HL-60 (cell line): ENCODE data around the gene TENM3.

Experiments
- POLR2AphosphoS5 ChIP-seq: IDR thresholded peaks from 2 replicates; pipeline ENCODE4 v1.6.1; 2012; ENCODE audit warnings: low read depth
- TF ChIP-seq, protein P1 (sequence below): IDR thresholded peaks from 2 replicates; pipeline ENCODE4 v1.6.1; 2012; ENCODE audit warnings: low read depth; ENCODE audit not compliant: insufficient replicate concordance
- TF ChIP-seq, protein P2 (sequence below): IDR thresholded peaks from one replicate; pipeline ENCODE4 v1.5.1; 2011; ENCODE audit warnings: low read length, control low read depth, inconsistent platforms; ENCODE audit not compliant: insufficient read depth

DNA sequence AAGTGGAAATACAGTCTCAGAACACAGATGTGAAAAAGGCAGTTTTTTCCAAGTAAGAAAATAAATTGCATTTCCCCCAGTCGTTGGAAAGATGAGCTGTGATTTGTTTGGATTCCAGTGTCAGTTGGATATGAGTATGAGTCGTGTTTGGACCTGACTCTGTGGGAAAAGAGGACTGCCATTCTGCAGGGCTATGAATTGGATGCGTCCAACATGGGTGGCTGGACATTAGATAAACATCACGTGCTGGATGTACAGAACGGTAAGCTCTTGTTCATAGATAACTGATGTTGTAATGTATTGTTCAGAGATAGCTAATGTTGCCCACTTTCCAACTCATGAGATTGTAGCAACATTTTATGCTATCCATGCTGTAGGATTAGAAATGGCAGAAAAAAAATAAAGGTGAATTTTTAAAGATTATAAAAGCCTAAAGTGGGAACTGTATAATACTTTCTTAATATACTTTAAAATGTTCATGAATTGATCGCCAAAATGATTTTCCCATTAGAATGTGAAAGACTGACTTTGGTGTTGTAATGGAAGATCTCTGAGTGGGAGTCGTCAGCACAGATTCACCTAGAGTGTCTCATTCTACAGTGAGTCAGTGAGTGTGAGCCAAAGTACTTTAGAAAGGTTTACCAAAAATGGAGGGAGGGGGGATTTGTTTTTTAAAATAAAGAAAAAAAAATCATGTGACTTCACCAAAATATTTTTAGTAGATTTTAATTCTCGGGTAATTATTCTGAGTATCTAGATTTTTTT is 495.3 kb downstream of the TENM3 start:
- TF ChIP-seq, protein P1, sequence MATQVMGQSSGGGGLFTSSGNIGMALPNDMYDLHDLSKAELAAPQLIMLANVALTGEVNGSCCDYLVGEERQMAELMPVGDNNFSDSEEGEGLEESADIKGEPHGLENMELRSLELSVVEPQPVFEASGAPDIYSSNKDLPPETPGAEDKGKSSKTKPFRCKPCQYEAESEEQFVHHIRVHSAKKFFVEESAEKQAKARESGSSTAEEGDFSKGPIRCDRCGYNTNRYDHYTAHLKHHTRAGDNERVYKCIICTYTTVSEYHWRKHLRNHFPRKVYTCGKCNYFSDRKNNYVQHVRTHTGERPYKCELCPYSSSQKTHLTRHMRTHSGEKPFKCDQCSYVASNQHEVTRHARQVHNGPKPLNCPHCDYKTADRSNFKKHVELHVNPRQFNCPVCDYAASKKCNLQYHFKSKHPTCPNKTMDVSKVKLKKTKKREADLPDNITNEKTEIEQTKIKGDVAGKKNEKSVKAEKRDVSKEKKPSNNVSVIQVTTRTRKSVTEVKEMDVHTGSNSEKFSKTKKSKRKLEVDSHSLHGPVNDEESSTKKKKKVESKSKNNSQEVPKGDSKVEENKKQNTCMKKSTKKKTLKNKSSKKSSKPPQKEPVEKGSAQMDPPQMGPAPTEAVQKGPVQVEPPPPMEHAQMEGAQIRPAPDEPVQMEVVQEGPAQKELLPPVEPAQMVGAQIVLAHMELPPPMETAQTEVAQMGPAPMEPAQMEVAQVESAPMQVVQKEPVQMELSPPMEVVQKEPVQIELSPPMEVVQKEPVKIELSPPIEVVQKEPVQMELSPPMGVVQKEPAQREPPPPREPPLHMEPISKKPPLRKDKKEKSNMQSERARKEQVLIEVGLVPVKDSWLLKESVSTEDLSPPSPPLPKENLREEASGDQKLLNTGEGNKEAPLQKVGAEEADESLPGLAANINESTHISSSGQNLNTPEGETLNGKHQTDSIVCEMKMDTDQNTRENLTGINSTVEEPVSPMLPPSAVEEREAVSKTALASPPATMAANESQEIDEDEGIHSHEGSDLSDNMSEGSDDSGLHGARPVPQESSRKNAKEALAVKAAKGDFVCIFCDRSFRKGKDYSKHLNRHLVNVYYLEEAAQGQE, result no peak
- TF ChIP-seq, protein P2, sequence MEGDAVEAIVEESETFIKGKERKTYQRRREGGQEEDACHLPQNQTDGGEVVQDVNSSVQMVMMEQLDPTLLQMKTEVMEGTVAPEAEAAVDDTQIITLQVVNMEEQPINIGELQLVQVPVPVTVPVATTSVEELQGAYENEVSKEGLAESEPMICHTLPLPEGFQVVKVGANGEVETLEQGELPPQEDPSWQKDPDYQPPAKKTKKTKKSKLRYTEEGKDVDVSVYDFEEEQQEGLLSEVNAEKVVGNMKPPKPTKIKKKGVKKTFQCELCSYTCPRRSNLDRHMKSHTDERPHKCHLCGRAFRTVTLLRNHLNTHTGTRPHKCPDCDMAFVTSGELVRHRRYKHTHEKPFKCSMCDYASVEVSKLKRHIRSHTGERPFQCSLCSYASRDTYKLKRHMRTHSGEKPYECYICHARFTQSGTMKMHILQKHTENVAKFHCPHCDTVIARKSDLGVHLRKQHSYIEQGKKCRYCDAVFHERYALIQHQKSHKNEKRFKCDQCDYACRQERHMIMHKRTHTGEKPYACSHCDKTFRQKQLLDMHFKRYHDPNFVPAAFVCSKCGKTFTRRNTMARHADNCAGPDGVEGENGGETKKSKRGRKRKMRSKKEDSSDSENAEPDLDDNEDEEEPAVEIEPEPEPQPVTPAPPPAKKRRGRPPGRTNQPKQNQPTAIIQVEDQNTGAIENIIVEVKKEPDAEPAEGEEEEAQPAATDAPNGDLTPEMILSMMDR, result no peak
- TF ChIP-seq POLR2AphosphoS5, result no peak
